HEK293 (cell line): ENCODE data around the gene KLHL40.

ENCODE experiments used
- CTCF ChIP-seq: fragments of 450-650 bp; formaldehyde crosslinking; IDR thresholded peaks from 2 replicates; pipeline ENCODE4 v1.5.1; 2016; ENCODE audit warnings: missing biosample characterization, missing genetic modification characterization
- KLF7 ChIP-seq: fragments of 450-650 bp; formaldehyde crosslinking; IDR thresholded peaks from 2 replicates; pipeline ENCODE4 v1.5.1; 2016; ENCODE audit warnings: missing biosample characterization, missing genetic modification characterization, borderline replicate concordance
- TRIM28 ChIP-seq: IDR thresholded peaks from 2 replicates; pipeline ENCODE4 v1.6.1; 2011; ENCODE audit warnings: low read length, control low read depth, borderline replicate concordance
- WT1 ChIP-seq: fragments of 450-650 bp; formaldehyde crosslinking; IDR thresholded peaks from 2 replicates; pipeline ENCODE4 v1.5.1; 2016; ENCODE audit warnings: missing biosample characterization, missing genetic modification characterization
- YY1 ChIP-seq: fragments of 450-650 bp; formaldehyde crosslinking; IDR thresholded peaks from 2 replicates; pipeline ENCODE4 v1.5.1; 2018; ENCODE audit warnings: missing biosample characterization, missing genetic modification characterization
- ZNF16 ChIP-seq: fragments of 450-650 bp; formaldehyde crosslinking; IDR thresholded peaks from 2 replicates; pipeline ENCODE4 v1.5.1; 2016; ENCODE audit warnings: low read depth, missing biosample characterization, missing genetic modification characterization
- ZNF274 ChIP-seq, 2 experiments: fragments of 200-500 bp in 1 of 2; fragments of 450-650 bp in 1 of 2; sonication (Bioruptor generic) in 1 of 2; formaldehyde crosslinking in 1 of 2; IDR thresholded peaks; 2 replicates each; pipeline versions ENCODE4 v1.5.1 to v1.6.1; 2014 to 2016; ENCODE audit warnings: borderline replicate concordance in 1 of 2, inconsistent platforms in 1 of 2, low read length in 1 of 2, missing biosample characterization in 1 of 2, missing genetic modification characterization in 1 of 2
- ZNF449 ChIP-seq: fragments of 450-650 bp; formaldehyde crosslinking; IDR thresholded peaks from 2 replicates; pipeline ENCODE4 v1.5.1; 2017; ENCODE audit warnings: missing biosample characterization, mild to moderate bottlenecking, missing genetic modification characterization, moderate library complexity
- ZNF701 ChIP-seq: fragments of 450-650 bp; formaldehyde crosslinking; IDR thresholded peaks from 2 replicates; pipeline ENCODE4 v1.5.1; 2016; ENCODE audit warnings: missing biosample characterization, missing genetic modification characterization
- ZNF707 ChIP-seq: fragments of 450-650 bp; formaldehyde crosslinking; IDR thresholded peaks from 2 replicates; pipeline ENCODE4 v1.5.1; 2016; ENCODE audit warnings: missing biosample characterization, missing genetic modification characterization

GRCh38 chr3:42682301-42683070 lies 2.9 kb upstream of the KLHL40 start:
- no peak for TF ChIP-seq ZNF16 (tag by site-specific recombination)
- no peak for TF ChIP-seq CTCF (tag by site-specific recombination)
- TF ChIP-seq WT1 (tag by site-specific recombination) = no peak
- TF ChIP-seq KLF7 (tag by site-specific recombination) = no peak
- no peak for TF ChIP-seq TRIM28
- TF ChIP-seq ZNF449 = no peak
- no peak for TF ChIP-seq YY1 (tag by site-specific recombination)
- no peak for TF ChIP-seq ZNF707 (tag by site-specific recombination)
- no peak for TF ChIP-seq ZNF274 (IDR thresholded peaks at IDR 0.05; ENCODE audit: low read length)
- TF ChIP-seq ZNF274 (tag by site-specific recombination; IDR thresholded peaks at IDR 0.05; ENCODE audit: borderline replicate concordance) = no peak
- no peak for TF ChIP-seq ZNF701 (tag by site-specific recombination)
